GM18520 (cell line): Measurements from ENCODE around the gene PROSER3.
"Not testable (repeated sequence)": the region's sequence is repeated elsewhere in the genome, so short reads cannot be mapped to it uniquely, and the experiment has no call there.

ENCODE experiments used
- ATAC-seq: cut with Tn5 transposase; IDR thresholded peaks from one replicate; pipeline ENCODE4 v1.9.1; 2021; ENCODE audit not compliant: unreplicated experiment

Gene PROSER3

GRCh38 chr19:35789978-35790944 is 32.3 kb downstream of the PROSER3 start:
- ATAC-seq: no peak

GRCh38 chr19:35790981-35791813 is 33.2 kb downstream of the PROSER3 start:
- no peak for ATAC-seq

GRCh38 chr19:35791814-35792279 is 33.9 kb downstream of the PROSER3 start:
- no peak for ATAC-seq

- ATAC-seq: no peak
Observed at GRCh38 chr19:35792312-35792711, 34.3 kb downstream of the PROSER3 start.

- ATAC-seq: no peak
Observed at GRCh38 chr19:35792888-35793287, 34.9 kb downstream of the PROSER3 start.

- no peak for ATAC-seq
Observed at GRCh38 chr19:35793381-35794165, 35.6 kb downstream of the PROSER3 start.

GRCh38 chr19:35795564-35795963 is 37.6 kb downstream of the PROSER3 start:
- not testable (repeated sequence) for ATAC-seq

GRCh38 chr19:35796645-35797542 is 38.9 kb downstream of the PROSER3 start:
- ATAC-seq: no peak

GRCh38 chr19:35797663-35798062 is 39.7 kb downstream of the PROSER3 start:
- no peak for ATAC-seq

- no peak for ATAC-seq
Observed at GRCh38 chr19:35801828-35802227, 43.9 kb downstream of the PROSER3 start.

GRCh38 chr19:35805526-35806102 is 47.6 kb downstream of the PROSER3 start:
- no peak for ATAC-seq

- no peak for ATAC-seq
Observed at GRCh38 chr19:35806597-35806996, 48.6 kb downstream of the PROSER3 start.

- no peak for ATAC-seq
Observed at GRCh38 chr19:35807633-35808032, 49.7 kb downstream of the PROSER3 start.

GRCh38 chr19:35811317-35812219 is 53.6 kb downstream of the PROSER3 start:
- no peak for ATAC-seq

- no peak for ATAC-seq
Observed at GRCh38 chr19:35812220-35813042, 54.5 kb downstream of the PROSER3 start, which contains the start of gene PRODH2. Gene PRODH2 (minus strand): TSS chr19:35812845. CDS start chr19:35812805, 40 bp downstream.

- ATAC-seq: no peak
Observed at GRCh38 chr19:35813043-35813890, 55.3 kb downstream of the PROSER3 start.

GRCh38 chr19:35816262-35816661 is 58.3 kb downstream of the PROSER3 start:
- no peak for ATAC-seq
